ENCODE data around the gene SH3GL1.

- no peak for TF ChIP-seq CREB1 (CRISPR knock-in tag; IDR thresholded peaks at IDR 0.05; ENCODE audit: low read depth)
- TF ChIP-seq CTCF (conservative IDR thresholded peaks at IDR 0.05; ENCODE audit: low read depth in 2 of 2), result no peak
- no peak for TF ChIP-seq EZH2phosphoT487 (IDR thresholded peaks at IDR 0.05; ENCODE audit: unreplicated experiment)
- no peak for TF ChIP-seq ZNF331 (CRISPR knock-in tag; IDR thresholded peaks at IDR 0.05; ENCODE audit: low read depth)
- no peak for TF ChIP-seq REST (IDR thresholded peaks at IDR 0.05; ENCODE audit: unreplicated experiment)
- TF ChIP-seq EZH2 (IDR thresholded peaks at IDR 0.05; ENCODE audit: low read depth, unreplicated experiment), result no peak
- TF ChIP-seq ETS1 (IDR thresholded peaks at IDR 0.05), result no peak
- TF ChIP-seq POLR2AphosphoS5 (IDR thresholded peaks at IDR 0.05; ENCODE audit: low read depth), result no peak
- no peak for TF ChIP-seq NANOG (IDR thresholded peaks at IDR 0.05; ENCODE audit: borderline replicate concordance)
- TF ChIP-seq ZNF114 (CRISPR knock-in tag; IDR thresholded peaks at IDR 0.05), result no peak
- no peak for TF ChIP-seq JUNB (IDR thresholded peaks at IDR 0.05; ENCODE audit: unreplicated experiment)
These were observed 32.6 kb downstream of the SH3GL1 start for GRCh38 chr19:4367781-4368127.
